ENCODE measurements around the gene FAT1. TPM values are rescaled to one million over a fixed set of nuclear protein-coding genes. Genes with fewer than 3 reads are reported as not detected.
A peak's percentile ranks its signal among the peaks of the same experiment; 100 is the strongest.

The FAT1 gene
- total RNA-seq, 2 donors from 2014 or later = 65.9 to 69.5 TPM

DNA sequence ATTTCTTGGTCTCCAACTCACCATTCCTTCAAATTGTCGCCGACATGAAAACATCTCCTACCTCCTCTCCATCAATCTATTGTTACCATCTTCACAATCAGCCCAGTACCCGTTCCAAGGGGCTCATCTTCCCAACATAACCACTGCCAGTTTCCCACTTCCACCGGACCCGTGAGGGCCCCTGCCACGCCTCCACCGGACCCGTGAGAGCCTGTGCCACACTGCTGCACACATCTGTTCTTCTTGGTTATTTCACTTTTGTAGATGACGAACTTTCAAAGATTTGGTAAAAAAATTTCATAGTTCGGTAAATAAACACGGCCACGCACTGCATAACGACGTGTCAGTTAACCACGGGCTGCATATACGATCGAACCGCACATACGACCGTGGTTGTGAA, 65.0 kb downstream of the FAT1 start:
- Histone ChIP-seq H3K27me3 (no peaks in the 10 kb centered on the region), H3K4me3 (no peak overlapping the region), H3K9me3 (no peaks in the 10 kb centered on the region), H3K36me3 (replicated peaks in 1 of 2; ENCODE audit: insufficient read depth in 1 of 2, low read depth in 2 of 2) (peaks cover 0 to 4% of the 10 kb centered on the region in 2 donors), H3K27ac (no peak overlapping the region), H3K4me1 (no peaks in the 10 kb centered on the region)
- intact Hi-C loops (cut with DNase I) = no loop called here
- no peak for DNase-seq
- ATAC-seq = no peak
- no peak for TF ChIP-seq CTCF (IDR thresholded peaks at IDR 0.05)
- no peak for TF ChIP-seq POLR2A (IDR thresholded peaks at IDR 0.05)
- WGBS, 2 donors = 94% methylated on average over 20 of the region's 20 CpGs

- DNase-seq (no peak), ATAC-seq (no peak)
- Histone ChIP-seq H3K4me1 (no peaks in the 10 kb centered on the region), H3K27me3 (no peaks in the 10 kb centered on the region), H3K27ac (no peak overlapping the region), H3K4me3 (no peak overlapping the region), H3K36me3 (replicated peaks in 1 of 2; ENCODE audit: insufficient read depth in 1 of 2, low read depth in 2 of 2) (peaks cover 0 to 2% of the 10 kb centered on the region in 2 donors), H3K9me3 (no peaks in the 10 kb centered on the region)
- intact Hi-C loops (cut with DNase I) = no loop called here
- WGBS, 2 donors = 45 to 54% methylated on average over 4 of the region's 4 CpGs
- TF ChIP-seq POLR2A (IDR thresholded peaks at IDR 0.05) (no peak), CTCF (IDR thresholded peaks at IDR 0.05) (no peak)
Measured at GRCh38 chr4:186657764-186658163, 65.9 kb downstream of the FAT1 start.

GRCh38 chr4:186653969-186654368, 69.7 kb downstream of the FAT1 start:
- H3K4me1 ChIP-seq = peaks cover 13% of the 10 kb centered on the region
- WGBS, 2 donors = 92 to 94% methylated on average over 3 of the region's 3 CpGs
- ATAC-seq (no peak), DNase-seq (no peak)
- no peaks in the 10 kb centered on the region for H3K9me3 ChIP-seq
- H3K27me3 ChIP-seq = no peaks in the 10 kb centered on the region
- no peak for TF ChIP-seq CTCF (IDR thresholded peaks at IDR 0.05)
- no peak for TF ChIP-seq POLR2A (IDR thresholded peaks at IDR 0.05)
- no peak overlapping the region for H3K4me3 ChIP-seq
- H3K27ac ChIP-seq = no peak overlapping the region
- intact Hi-C loops (cut with DNase I) = no loop called here
- H3K36me3 ChIP-seq (replicated peaks in 1 of 2; ENCODE audit: insufficient read depth in 1 of 2, low read depth in 2 of 2) = no peaks in the 10 kb centered on the region

DNA sequence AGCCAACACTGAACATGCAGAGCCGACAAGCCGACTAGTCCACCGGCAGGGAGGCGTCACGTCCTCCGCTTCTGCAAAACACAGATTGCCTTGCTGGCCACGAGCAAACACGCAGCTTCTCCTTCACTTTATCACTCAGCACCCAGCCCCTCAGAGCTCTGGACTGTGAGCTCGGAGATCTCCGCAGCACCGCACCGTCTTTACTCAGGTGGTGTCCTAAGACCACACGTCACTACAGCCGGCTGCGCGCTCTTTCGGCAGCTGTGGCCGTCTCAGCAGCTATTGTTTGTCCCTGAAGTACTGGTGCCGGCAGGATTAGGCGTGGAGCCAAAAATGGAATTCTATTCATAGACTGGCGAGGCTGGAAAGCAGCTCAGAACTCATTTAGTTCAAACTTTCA, 72.0 kb downstream of the FAT1 start:
- no peaks in the 10 kb centered on the region for H3K36me3 ChIP-seq (replicated peaks in 1 of 2; ENCODE audit: insufficient read depth in 1 of 2, low read depth in 2 of 2)
- H3K4me3 ChIP-seq = peak overlapping the region in 1 of 2 donors; percentile 2
- peak overlapping the region; percentile 69 to 91 (median 74) for H3K27ac ChIP-seq
- TF ChIP-seq POLR2A (IDR thresholded peaks at IDR 0.05) (peak; percentile 67 to 81 (median 77)), CTCF (IDR thresholded peaks at IDR 0.05) (peak in 2 of 7 experiments; percentile 13 to 24)
- DNase-seq (peak; percentile 85 to 94 (median 92)), ATAC-seq (peak; percentile 97)
- H3K4me1 ChIP-seq = peaks cover 13% of the 10 kb centered on the region
- intact Hi-C loops (cut with DNase I) = no loop called here
- 17 to 29% methylated on average over 8 to 21 of the region's 21 CpGs for WGBS, 2 donors
- no peaks in the 10 kb centered on the region for H3K9me3 ChIP-seq
- H3K27me3 ChIP-seq = no peaks in the 10 kb centered on the region

DNA sequence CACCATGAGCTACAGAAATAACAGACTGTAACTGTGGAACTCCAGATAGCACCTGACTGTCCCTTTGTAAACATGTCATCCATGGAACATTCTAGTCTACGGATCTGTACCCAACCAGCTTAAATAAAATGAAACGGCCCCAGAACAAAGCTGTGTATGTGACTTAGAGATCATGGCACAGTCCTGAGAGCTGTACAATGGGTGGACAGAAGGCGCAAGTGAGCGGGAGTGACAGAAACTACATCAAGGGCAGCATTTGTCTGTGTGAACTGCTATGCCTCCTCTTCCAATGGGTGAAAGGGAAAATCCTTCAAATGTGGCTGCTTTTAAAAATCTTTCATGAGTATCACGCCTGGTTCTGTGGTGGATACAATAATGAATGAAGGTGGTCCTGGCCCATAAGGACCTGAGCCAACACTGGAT, 72.5 kb downstream of the FAT1 start:
- peaks cover 13% of the 10 kb centered on the region for H3K4me1 ChIP-seq
- DNase-seq (peak in 3 of 4 donors; percentile 33 to 46 (median 43)), ATAC-seq (peak; percentile 62)
- no peaks in the 10 kb centered on the region for H3K27me3 ChIP-seq
- no peak for TF ChIP-seq CTCF (IDR thresholded peaks at IDR 0.05)
- TF ChIP-seq POLR2A (IDR thresholded peaks at IDR 0.05) = no peak
- H3K4me3 ChIP-seq = peak overlapping the region in 1 of 2 donors; percentile 2
- H3K9me3 ChIP-seq = no peaks in the 10 kb centered on the region
- intact Hi-C loops (cut with DNase I) = no loop called here
- H3K27ac ChIP-seq = peak overlapping the region; percentile 69 to 91 (median 74)
- no peaks in the 10 kb centered on the region for H3K36me3 ChIP-seq (replicated peaks in 1 of 2; ENCODE audit: insufficient read depth in 1 of 2, low read depth in 2 of 2)
- WGBS, 2 donors = 38 to 48% methylated on average over 5 of the region's 5 CpGs

Data from body of pancreas (tissue), 4 donors.